Measurements from ENCODE around the gene HASPIN.

HASPIN gene

GRCh38 chr17:3738562-3739295 is 15.0 kb downstream of the HASPIN start:
- peak; percentile 14 for DNase-seq (ENCODE audit: low read depth)

- no peak for DNase-seq (ENCODE audit: low read depth)
These were observed 15.9 kb downstream of the HASPIN start for GRCh38 chr17:3739422-3740124.

GRCh38 chr17:3740611-3741073 is 16.9 kb downstream of the HASPIN start:
- DNase-seq (ENCODE audit: low read depth): no peak

GRCh38 chr17:3744014-3744413 is 20.3 kb downstream of the HASPIN start:
- peak; percentile 28 for DNase-seq (ENCODE audit: low read depth)

GRCh38 chr17:3745071-3745470 is 21.4 kb downstream of the HASPIN start:
- no peak for DNase-seq (ENCODE audit: low read depth)

- DNase-seq (ENCODE audit: low read depth): no peak
These were observed 24.1 kb downstream of the HASPIN start for GRCh38 chr17:3747805-3748204.

GRCh38 chr17:3748576-3748975 is 24.9 kb downstream of the HASPIN start:
- DNase-seq (ENCODE audit: low read depth): no peak

- DNase-seq (ENCODE audit: low read depth): no peak
These were observed 26.6 kb downstream of the HASPIN start for GRCh38 chr17:3750296-3750695.

- DNase-seq (ENCODE audit: low read depth): no peak
These were observed 27.2 kb downstream of the HASPIN start for GRCh38 chr17:3750926-3751325.

GRCh38 chr17:3751836-3752235 is 28.1 kb downstream of the HASPIN start:
- no peak for DNase-seq (ENCODE audit: low read depth)

GRCh38 chr17:3753624-3754023 is 29.9 kb downstream of the HASPIN start:
- no peak for DNase-seq (ENCODE audit: low read depth)

- no peak for DNase-seq (ENCODE audit: low read depth)
These were observed 30.4 kb downstream of the HASPIN start for GRCh38 chr17:3754066-3754457.

- DNase-seq (ENCODE audit: low read depth): no peak
These were observed 31.0 kb downstream of the HASPIN start for GRCh38 chr17:3754458-3755334.

GRCh38 chr17:3755335-3756030 is 31.8 kb downstream of the HASPIN start:
- no peak for DNase-seq (ENCODE audit: low read depth)

- DNase-seq (ENCODE audit: low read depth): no peak
These were observed 36.0 kb downstream of the HASPIN start for GRCh38 chr17:3759597-3760216.

GRCh38 chr17:3761036-3761917 is 37.6 kb downstream of the HASPIN start:
- no peak for DNase-seq (ENCODE audit: low read depth)

- DNase-seq (ENCODE audit: low read depth): no peak
These were observed 38.2 kb downstream of the HASPIN start for GRCh38 chr17:3761918-3762380.

- DNase-seq (ENCODE audit: low read depth): no peak
These were observed 39.4 kb downstream of the HASPIN start for GRCh38 chr17:3762922-3763776.

GRCh38 chr17:3763777-3764170 is 40.1 kb downstream of the HASPIN start:
- DNase-seq (ENCODE audit: low read depth): no peak
